ENCODE data around the gene ZNF17. TPM values are rescaled to one million over a fixed set of nuclear protein-coding genes. Genes with fewer than 3 reads are reported as not detected.
A peak's percentile ranks its signal among the peaks of the same experiment; 100 is the strongest.

Gene ZNF17
- 10 to 100 TPM; 10.5 to 22.0 (median 11.2) TPM for total RNA-seq

DNA sequence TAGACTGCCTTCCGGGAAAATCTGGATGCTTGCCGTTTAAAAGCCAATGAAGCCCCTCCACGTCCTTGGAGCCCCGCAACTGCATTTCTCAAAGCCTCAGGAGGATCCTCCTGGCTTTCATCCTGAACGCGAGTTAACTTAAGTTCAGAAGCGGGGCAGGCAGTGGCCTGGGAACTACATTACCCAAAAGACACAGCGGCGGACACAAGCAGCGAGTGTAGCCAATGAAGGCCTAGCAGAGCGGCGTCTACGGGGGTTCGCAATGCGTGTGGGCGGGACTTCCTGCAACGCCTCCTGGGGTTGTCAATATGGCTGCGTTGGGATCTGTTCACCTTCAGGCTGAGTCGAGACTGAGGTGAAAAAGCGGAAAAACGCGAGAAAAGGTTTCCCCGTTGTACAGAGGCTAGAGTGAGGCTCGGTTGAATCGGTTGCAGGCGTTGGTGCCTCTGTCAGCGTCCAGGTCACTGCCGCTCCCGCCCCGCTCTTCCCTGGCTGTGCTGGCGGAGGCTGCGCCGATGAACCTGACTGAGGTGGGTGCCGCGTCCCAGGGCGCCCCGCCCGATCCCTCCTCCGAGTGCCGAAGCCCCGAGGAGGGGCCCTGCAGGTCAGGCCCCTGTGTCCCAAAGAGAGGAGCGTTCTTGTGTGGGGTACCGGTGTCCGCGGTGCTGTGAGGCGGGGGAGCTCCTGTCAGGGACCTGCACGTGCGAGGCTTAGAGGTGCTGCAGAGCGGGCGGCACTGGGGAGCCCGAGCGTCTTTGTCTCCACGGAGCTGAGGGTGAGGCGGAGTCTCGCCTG is at the start of gene ZNF17:
ZNF17 (plus strand) TSS at position 285 of the 795 bp plus-strand sequence. CDS start 2,455 bp downstream, outside the sequence.
- H3K4me3 ChIP-seq: peak within 1 kb of the TSS; percentile 90 to 99 (median 93)
- no peaks in the 10 kb centered on the region for H3K27me3 ChIP-seq
- peak within 1 kb of the TSS; percentile 73 to 76 for H3K27ac ChIP-seq
- intact Hi-C loops (cut with DNase I; ENCODE audit: low total_unique reads): no loop called here
- TF ChIP-seq, protein P1, sequence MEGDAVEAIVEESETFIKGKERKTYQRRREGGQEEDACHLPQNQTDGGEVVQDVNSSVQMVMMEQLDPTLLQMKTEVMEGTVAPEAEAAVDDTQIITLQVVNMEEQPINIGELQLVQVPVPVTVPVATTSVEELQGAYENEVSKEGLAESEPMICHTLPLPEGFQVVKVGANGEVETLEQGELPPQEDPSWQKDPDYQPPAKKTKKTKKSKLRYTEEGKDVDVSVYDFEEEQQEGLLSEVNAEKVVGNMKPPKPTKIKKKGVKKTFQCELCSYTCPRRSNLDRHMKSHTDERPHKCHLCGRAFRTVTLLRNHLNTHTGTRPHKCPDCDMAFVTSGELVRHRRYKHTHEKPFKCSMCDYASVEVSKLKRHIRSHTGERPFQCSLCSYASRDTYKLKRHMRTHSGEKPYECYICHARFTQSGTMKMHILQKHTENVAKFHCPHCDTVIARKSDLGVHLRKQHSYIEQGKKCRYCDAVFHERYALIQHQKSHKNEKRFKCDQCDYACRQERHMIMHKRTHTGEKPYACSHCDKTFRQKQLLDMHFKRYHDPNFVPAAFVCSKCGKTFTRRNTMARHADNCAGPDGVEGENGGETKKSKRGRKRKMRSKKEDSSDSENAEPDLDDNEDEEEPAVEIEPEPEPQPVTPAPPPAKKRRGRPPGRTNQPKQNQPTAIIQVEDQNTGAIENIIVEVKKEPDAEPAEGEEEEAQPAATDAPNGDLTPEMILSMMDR (IDR thresholded peaks at IDR 0.05): no peak
- peak; percentile 21 to 43 (median 25) for TF ChIP-seq POLR2AphosphoS5 (IDR thresholded peaks at IDR 0.05)
- peak; percentile 91 to 92 for DNase-seq (ENCODE audit: low spot score in 2 of 2)
- peaks cover 5% of the 10 kb centered on the region for H3K36me3 ChIP-seq
- peaks cover 0 to 24% of the 10 kb centered on the region in 2 donors for H3K9me3 ChIP-seq
- H3K4me1 ChIP-seq: peaks cover 4 to 5% of the 10 kb centered on the region in 2 donors

DNA sequence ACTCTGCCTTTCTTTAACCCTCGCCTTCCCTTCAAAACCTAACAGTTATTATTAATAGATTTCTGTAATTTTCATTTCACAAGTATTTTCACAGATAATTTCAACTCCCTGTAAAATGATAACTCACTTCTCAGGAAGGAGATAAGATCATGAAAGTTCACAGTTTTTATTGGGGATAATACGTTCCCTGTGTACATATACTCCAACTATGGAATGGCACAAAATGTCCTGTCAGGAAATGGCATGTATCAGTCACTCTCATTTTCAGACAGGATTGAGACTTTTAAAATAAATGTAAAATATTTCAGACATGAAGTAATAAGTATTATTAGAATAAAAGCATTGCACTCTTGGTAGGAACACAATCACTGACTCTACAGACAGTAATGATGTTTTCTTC is 48.5 kb upstream of the ZNF17 start:
- Histone ChIP-seq H3K27me3 (no peaks in the 10 kb centered on the region), H3K4me3 (peak overlapping the region; percentile 82 to 93 (median 83)), H3K9me3 (peaks cover 29 to 38% of the 10 kb centered on the region in 2 donors), H3K36me3 (no peaks in the 10 kb centered on the region), H3K27ac (peak overlapping the region; percentile 94 to 99), H3K4me1 (no peaks in the 10 kb centered on the region)
- DNase-seq (ENCODE audit: low spot score in 2 of 2): no peak
- TF ChIP-seq POLR2AphosphoS5 (IDR thresholded peaks at IDR 0.05): no peak
- TF ChIP-seq POLR2A (IDR thresholded peaks at IDR 0.05): no peak
- TF ChIP-seq, protein P1 (IDR thresholded peaks at IDR 0.05): no peak
- intact Hi-C loops (cut with DNase I; ENCODE audit: low total_unique reads): no loop called here

GRCh38 chr19:57362997-57363687 is 47.8 kb upstream of the ZNF17 start, which contains the start of the genes TRAPPC2B and ZNF547:
TSS of gene TRAPPC2B (plus strand) at chr19:57363551. CDS start at chr19:57364834, 1,283 bp downstream.
TSS of gene ZNF547 (plus strand) at chr19:57363551. CDS start at chr19:57368556, 5,005 bp downstream.
- DNase-seq (ENCODE audit: low spot score in 2 of 2): peak; percentile 99 to 100
- TF ChIP-seq POLR2A (IDR thresholded peaks at IDR 0.05) (peak; percentile 43), POLR2AphosphoS5 (IDR thresholded peaks at IDR 0.05) (peak; percentile 80 to 97 (median 87))
- TF ChIP-seq, protein P1 (IDR thresholded peaks at IDR 0.05): no peak
- no peaks in the 10 kb centered on the region for H3K4me1 ChIP-seq
- peak within 1 kb of the TSS; percentile 82 to 93 (median 83) for H3K4me3 ChIP-seq
- H3K36me3 ChIP-seq: no peaks in the 10 kb centered on the region
- H3K27me3 ChIP-seq: no peaks in the 10 kb centered on the region
- peak within 1 kb of the TSS; percentile 94 to 99 for H3K27ac ChIP-seq
- intact Hi-C loops (cut with DNase I; ENCODE audit: low total_unique reads): no loop called here
- peaks cover 21 to 30% of the 10 kb centered on the region in 2 donors for H3K9me3 ChIP-seq

GRCh38 chr19:57363688-57364181 is 47.2 kb upstream of the ZNF17 start:
- H3K4me3 ChIP-seq: peak overlapping the region; percentile 82 to 93 (median 83)
- H3K27ac ChIP-seq: peak overlapping the region; percentile 94 to 99
- TF ChIP-seq POLR2A (IDR thresholded peaks at IDR 0.05) (no peak), POLR2AphosphoS5 (IDR thresholded peaks at IDR 0.05) (no peak)
- TF ChIP-seq, protein P1 (IDR thresholded peaks at IDR 0.05): no peak
- no peaks in the 10 kb centered on the region for H3K27me3 ChIP-seq
- H3K9me3 ChIP-seq: peaks cover 16 to 25% of the 10 kb centered on the region in 2 donors
- no peak for DNase-seq (ENCODE audit: low spot score in 2 of 2)
- H3K4me1 ChIP-seq: no peaks in the 10 kb centered on the region
- no peaks in the 10 kb centered on the region for H3K36me3 ChIP-seq
- intact Hi-C loops (cut with DNase I; ENCODE audit: low total_unique reads): no loop called here
